WERI-Rb-1 (cell line): Measurements from ENCODE around the gene PLLP.

ENCODE experiments used
- DNase-seq: peaks from one replicate; pipeline ENCODE4 v3.0.0-alpha.2; 2020
- H3K27ac ChIP-seq: fragments of 250-450 bp; sonication (Bioruptor Pico); 2 replicates; pipeline ENCODE4 v1.5.1; 2020; ENCODE audit warnings: mild to moderate bottlenecking, moderate library complexity
- H3K27me3 ChIP-seq: fragments of 250-450 bp; sonication (Bioruptor Pico); 2 replicates; pipeline ENCODE4 v1.5.1; 2021; ENCODE audit warnings: mild to moderate bottlenecking, low read depth, moderate library complexity; ENCODE audit not compliant: insufficient read depth, severe bottlenecking
- H3K36me3 ChIP-seq: fragments of 250-450 bp; sonication (Bioruptor Pico); 2 replicates; pipeline ENCODE4 v1.5.1; 2020; ENCODE audit warnings: mild to moderate bottlenecking, moderate library complexity
- H3K4me3 ChIP-seq: 2 replicates; pipeline ENCODE4 v1.5.1; 2011; ENCODE audit warnings: low read depth, mild to moderate bottlenecking, control low read depth, low read length
- H3K9me3 ChIP-seq: fragments of 250-450 bp; sonication (Bioruptor Pico); 2 replicates; pipeline ENCODE4 v1.5.1; 2021; ENCODE audit warnings: mild to moderate bottlenecking, moderate library complexity; ENCODE audit not compliant: severe bottlenecking
- CTCF ChIP-seq: IDR thresholded peaks from 2 replicates; pipeline ENCODE4 v1.5.1; 2011; ENCODE audit warnings: low read depth, mild to moderate bottlenecking, control low read depth, inconsistent platforms, low read length

PLLP gene

GRCh38 chr16:57289391-57290257, 5.2 kb upstream of the PLLP start:
- no peak for TF ChIP-seq CTCF
- DNase-seq: no peak
- Histone ChIP-seq H3K4me3 (no peak overlapping the region), H3K27me3 (no peaks in the 10 kb centered on the region), H3K9me3 (no peaks in the 10 kb centered on the region), H3K36me3 (no peaks in the 10 kb centered on the region; the same call in 1 of the 2 replicates), H3K27ac (no peak overlapping the region)

GRCh38 chr16:57285379-57285778, 907 bp upstream of the PLLP start:
- no peak overlapping the region for H3K4me3 ChIP-seq
- TF ChIP-seq CTCF: no peak
- no peaks in the 10 kb centered on the region for H3K9me3 ChIP-seq
- no peak overlapping the region for H3K27ac ChIP-seq
- DNase-seq: no peak
- H3K36me3 ChIP-seq: no peaks in the 10 kb centered on the region; the same call in 1 of the 2 replicates
- no peaks in the 10 kb centered on the region for H3K27me3 ChIP-seq

DNA sequence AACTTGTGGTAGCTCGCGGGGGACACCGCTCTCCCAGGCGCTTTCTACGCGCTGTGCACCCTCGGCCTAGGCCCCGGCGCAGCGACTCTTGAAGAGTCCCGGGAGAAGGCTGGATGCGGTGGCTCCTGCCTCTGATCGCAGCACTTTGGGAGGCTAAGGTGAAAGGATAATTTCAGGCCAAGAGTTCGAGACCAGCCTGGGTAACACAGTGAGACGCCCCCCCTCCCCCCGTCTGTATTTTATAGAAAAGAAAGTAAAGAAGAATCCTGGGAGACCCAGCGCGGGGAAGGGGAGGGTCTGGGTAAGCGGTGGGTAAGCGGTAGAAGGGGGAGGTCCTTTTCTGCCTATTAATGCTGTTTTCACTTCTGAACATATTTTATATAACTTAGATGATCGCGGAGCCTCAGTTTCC, 486 bp upstream of the PLLP start:
- DNase-seq: no peak
- Histone ChIP-seq H3K4me3 (peak overlapping the region; percentile 87), H3K9me3 (no peaks in the 10 kb centered on the region), H3K27ac (peak overlapping the region; percentile 50), H3K27me3 (no peaks in the 10 kb centered on the region), H3K36me3 (no peaks in the 10 kb centered on the region; the same call in 1 of the 2 replicates)
- no peak for TF ChIP-seq CTCF

- Histone ChIP-seq H3K36me3 (no peaks in the 10 kb centered on the region; the same call in 1 of the 2 replicates), H3K4me3 (no peak overlapping the region), H3K27ac (no peak overlapping the region), H3K9me3 (no peaks in the 10 kb centered on the region), H3K27me3 (no peaks in the 10 kb centered on the region)
- DNase-seq: no peak
- no peak for TF ChIP-seq CTCF
These were observed 588 bp downstream of the PLLP start for GRCh38 chr16:57283959-57284208.

DNA sequence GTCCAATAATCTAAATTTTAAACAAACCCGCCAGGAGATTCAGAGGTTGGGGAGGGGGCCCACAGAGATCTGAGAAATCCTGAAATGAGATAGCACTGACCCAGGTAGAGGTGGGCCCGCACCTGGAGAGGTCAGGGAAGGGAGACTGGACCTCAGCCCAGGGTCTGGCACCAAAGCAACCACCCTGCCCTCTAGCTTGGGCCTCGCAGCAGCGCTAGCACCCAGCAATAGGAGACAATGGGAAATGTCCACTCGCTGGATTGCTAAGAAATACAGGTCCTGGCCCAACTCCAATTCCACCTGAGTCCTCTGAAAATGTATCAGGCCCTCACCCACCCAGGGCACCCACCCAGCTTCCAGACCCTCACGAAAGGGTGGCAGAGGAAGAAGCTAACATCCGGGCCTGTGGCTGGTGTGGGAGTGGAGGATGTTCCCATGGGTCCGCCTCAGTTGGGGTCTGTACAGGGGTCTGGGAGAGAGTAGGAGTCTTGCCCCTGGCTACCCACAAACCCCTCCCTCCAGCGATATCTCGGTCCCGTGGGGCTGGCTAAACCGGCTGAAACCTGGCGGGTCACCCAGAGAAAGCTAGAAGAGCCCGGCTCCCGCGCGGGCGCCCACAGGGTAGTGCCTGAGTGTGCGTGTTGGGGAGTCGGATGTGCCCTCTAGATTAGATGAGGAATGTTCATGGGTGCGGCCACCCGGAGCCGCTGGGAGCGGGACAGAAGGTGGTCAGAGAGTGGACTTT, 1.1 kb downstream of the PLLP start:
- no peak for DNase-seq
- H3K4me3 ChIP-seq: no peak overlapping the region
- no peak overlapping the region for H3K27ac ChIP-seq
- no peaks in the 10 kb centered on the region; the same call in 1 of the 2 replicates for H3K36me3 ChIP-seq
- TF ChIP-seq CTCF: no peak
- no peaks in the 10 kb centered on the region for H3K27me3 ChIP-seq
- no peaks in the 10 kb centered on the region for H3K9me3 ChIP-seq
